GM12801 (cell line): Measurements from ENCODE around the gene MAD1L1.

Experiments
- TF ChIP-seq, protein P1 (sequence below): IDR thresholded peaks from one replicate; pipeline ENCODE4 v1.5.1; 2011; ENCODE audit warnings: control low read depth; ENCODE audit not compliant: insufficient read length; ENCODE audit errors: extremely low read depth

Gene MAD1L1

GRCh38 chr7:2118630-2119190, 114.0 kb downstream of the MAD1L1 start:
- TF ChIP-seq, protein P1, sequence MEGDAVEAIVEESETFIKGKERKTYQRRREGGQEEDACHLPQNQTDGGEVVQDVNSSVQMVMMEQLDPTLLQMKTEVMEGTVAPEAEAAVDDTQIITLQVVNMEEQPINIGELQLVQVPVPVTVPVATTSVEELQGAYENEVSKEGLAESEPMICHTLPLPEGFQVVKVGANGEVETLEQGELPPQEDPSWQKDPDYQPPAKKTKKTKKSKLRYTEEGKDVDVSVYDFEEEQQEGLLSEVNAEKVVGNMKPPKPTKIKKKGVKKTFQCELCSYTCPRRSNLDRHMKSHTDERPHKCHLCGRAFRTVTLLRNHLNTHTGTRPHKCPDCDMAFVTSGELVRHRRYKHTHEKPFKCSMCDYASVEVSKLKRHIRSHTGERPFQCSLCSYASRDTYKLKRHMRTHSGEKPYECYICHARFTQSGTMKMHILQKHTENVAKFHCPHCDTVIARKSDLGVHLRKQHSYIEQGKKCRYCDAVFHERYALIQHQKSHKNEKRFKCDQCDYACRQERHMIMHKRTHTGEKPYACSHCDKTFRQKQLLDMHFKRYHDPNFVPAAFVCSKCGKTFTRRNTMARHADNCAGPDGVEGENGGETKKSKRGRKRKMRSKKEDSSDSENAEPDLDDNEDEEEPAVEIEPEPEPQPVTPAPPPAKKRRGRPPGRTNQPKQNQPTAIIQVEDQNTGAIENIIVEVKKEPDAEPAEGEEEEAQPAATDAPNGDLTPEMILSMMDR: no peak

DNA sequence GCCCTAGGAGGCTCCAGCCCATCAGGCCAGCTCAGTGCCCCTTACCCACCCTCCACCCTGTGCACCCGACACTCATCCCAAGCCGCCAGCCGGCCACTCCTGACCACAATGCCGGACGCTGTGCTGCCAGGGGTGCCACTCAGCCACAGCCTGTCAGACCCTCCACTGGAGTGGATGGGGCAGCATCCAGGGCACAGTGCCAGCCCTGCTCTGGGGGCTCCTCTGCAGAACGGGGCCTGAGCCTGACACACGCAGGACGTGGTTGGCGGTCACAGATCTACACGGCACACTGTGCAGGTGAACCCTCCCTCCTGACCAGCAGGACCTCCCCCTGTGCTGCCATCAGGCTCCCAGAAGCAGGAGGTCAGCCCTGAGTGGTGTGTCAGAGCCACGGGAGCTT, 114.7 kb downstream of the MAD1L1 start:
- TF ChIP-seq, protein P1: no peak

GRCh38 chr7:2117646-2118045, 115.1 kb downstream of the MAD1L1 start:
- TF ChIP-seq, protein P1: no peak

DNA sequence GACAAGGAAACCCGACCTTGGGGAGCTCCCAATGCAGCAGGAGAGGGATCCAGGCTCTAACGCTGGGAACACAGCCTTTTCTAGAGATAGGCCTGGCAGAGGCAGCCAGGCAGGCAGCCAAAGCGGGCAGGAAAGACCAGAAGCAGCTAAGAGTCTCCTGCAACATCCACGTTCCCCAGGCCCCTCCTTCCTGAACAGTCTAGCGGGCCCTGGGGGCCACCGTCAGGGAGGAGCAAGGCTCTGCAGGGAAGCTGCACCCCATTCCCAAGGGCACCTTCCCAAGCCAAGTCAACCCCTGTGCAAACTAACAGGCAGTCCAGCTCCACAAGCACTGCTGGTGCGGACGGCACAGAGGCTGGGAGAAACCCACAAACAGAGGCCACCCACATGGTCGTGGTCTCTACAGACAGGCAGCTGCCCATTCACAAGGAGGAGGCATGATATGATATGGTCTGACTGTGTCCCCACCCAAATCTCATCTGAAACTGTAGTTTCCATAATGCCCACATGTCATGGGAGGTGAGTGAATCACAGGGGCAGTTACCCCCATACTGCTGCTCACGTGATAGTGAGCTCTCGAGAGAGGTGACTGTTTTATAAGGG, 115.7 kb downstream of the MAD1L1 start:
- TF ChIP-seq, protein P1: no peak

- TF ChIP-seq, protein P1: no peak
These were observed 116.3 kb downstream of the MAD1L1 start for GRCh38 chr7:2116448-2116810.

DNA sequence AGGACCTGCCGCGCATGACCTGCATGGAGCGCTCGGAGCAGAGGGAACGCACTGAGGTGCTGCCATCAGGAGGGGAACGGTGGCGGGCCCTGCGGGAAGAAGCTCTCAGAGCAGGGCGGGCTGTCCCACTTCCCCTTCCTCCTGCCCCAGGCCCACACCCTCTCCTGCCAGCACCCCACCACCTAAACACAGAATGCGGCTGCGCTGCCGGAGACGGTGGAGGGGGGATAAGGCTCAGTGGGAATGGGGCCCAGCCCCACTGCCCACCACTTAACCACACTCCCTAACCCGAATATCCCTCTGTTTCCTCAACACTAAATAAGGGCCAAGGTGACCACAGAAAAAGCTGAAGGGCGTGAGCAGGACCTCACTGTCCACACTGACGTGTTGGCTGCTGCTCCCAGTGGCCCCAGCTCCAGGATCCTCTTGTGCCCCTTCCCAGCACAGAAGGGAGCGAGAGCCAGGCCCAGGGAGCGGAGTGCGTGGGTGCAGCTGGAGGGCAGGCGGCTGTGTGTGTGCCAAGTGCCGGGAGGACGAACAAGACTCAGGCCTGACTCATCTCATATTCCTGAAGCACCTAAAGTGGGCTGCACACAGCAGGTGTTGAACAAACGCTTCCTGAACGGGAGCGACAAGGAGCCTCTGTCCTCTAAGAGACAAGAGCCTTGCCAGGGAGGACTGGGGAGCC, 116.8 kb downstream of the MAD1L1 start:
- TF ChIP-seq, protein P1: no peak

GRCh38 chr7:2114926-2115759, 117.6 kb downstream of the MAD1L1 start:
- TF ChIP-seq, protein P1: no peak
